Measurements from ENCODE around the gene CLSTN2.

DNA sequence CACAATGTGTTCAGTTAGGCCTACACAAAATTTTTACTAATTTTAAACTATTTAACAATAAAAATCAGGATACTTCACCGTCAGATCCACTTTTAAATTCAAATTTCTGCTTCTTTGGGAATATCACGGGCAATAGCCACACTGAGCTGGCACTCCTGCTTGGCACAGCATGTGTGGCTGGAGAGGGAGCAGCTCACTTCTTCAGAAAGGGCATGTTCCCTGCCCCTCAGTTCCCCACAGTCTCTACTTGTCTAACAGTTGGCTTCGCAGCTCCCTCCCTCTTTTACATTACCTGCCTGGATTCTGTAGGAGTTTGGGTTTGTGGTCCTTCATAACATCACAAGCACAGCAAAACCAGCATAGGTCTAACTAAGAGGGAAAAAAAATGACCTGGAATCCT, 666.9 kb downstream of the CLSTN2 start:
- TF ChIP-seq CTCF (conservative IDR thresholded peaks at IDR 0.05; ENCODE audit: low read depth, low read length), result no peak
- no peak for TF ChIP-seq EZH2 (IDR thresholded peaks at IDR 0.05; ENCODE audit: low read length, unreplicated experiment)
- no peak for TF ChIP-seq EZH2phosphoT487 (IDR thresholded peaks at IDR 0.05; ENCODE audit: borderline replicate concordance, low read length)

Measured in PC-3 (cell line).